HTERT RPE-1 (cell line): ENCODE measurements around the gene GRB2.
"Not testable (repeated sequence)": the region's sequence is repeated elsewhere in the genome, so short reads cannot be mapped to it uniquely, and the experiment has no call there.

Experiments used
- in situ Hi-C: fragments of 300-500 bp; cut with MboI; formaldehyde crosslinking; loops from 4 replicates; pipeline ENCODE4 v1.14.3; 2020; ENCODE audit warnings: low sequenced_read_pairs

Gene GRB2

GRCh38 chr17:75325827-75326225 is 79.7 kb downstream of the GRB2 start:
- in situ Hi-C loops: no loop called here

GRCh38 chr17:75325348-75325747 is 80.1 kb downstream of the GRB2 start:
- in situ Hi-C loops: no loop called here

- in situ Hi-C loops: no loop called here
These were observed 84.0 kb downstream of the GRB2 start for GRCh38 chr17:75321506-75321905.

- in situ Hi-C loops: no loop called here
These were observed 85.4 kb downstream of the GRB2 start for GRCh38 chr17:75319904-75320691.

GRCh38 chr17:75318615-75319222 is 86.8 kb downstream of the GRB2 start:
- in situ Hi-C loops: no loop called here

- in situ Hi-C loops: no loop called here
These were observed 87.3 kb downstream of the GRB2 start for GRCh38 chr17:75318211-75318610.

- in situ Hi-C loops: no loop called here
These were observed 87.8 kb downstream of the GRB2 start for GRCh38 chr17:75317671-75318070.

GRCh38 chr17:75316253-75316652 is 89.2 kb downstream of the GRB2 start:
- in situ Hi-C loops: no loop called here

GRCh38 chr17:75315541-75316243 is 89.8 kb downstream of the GRB2 start:
- in situ Hi-C loops: no loop called here

GRCh38 chr17:75313941-75314551 is 91.4 kb downstream of the GRB2 start:
- in situ Hi-C loops: no loop called here

GRCh38 chr17:75308732-75309629 is 96.5 kb downstream of the GRB2 start:
- in situ Hi-C loops: no loop called here

GRCh38 chr17:75307957-75308731 is 97.3 kb downstream of the GRB2 start:
- in situ Hi-C loops: no loop called here

GRCh38 chr17:75301502-75302206 is 103.8 kb downstream of the GRB2 start:
- in situ Hi-C loops: no loop called here

GRCh38 chr17:75301049-75301448 is 104.4 kb downstream of the GRB2 start:
- in situ Hi-C loops: no loop called here

GRCh38 chr17:75300280-75300679 is 105.2 kb downstream of the GRB2 start:
- in situ Hi-C loops: no loop called here

- in situ Hi-C loops: no loop called here
These were observed 110.0 kb downstream of the GRB2 start for GRCh38 chr17:75295201-75296158.

- in situ Hi-C loops: not testable (repeated sequence)
These were observed 112.5 kb downstream of the GRB2 start for GRCh38 chr17:75292810-75293448.
